Superior temporal gyrus (tissue), 1 donor: Measurements from ENCODE around the gene NACC2.

Experiments
- DNase-seq: peaks from one replicate; pipeline ENCODE4 v3.0.0-alpha.2; 2016; ENCODE audit errors: extremely low spot score

Gene NACC2

DNA sequence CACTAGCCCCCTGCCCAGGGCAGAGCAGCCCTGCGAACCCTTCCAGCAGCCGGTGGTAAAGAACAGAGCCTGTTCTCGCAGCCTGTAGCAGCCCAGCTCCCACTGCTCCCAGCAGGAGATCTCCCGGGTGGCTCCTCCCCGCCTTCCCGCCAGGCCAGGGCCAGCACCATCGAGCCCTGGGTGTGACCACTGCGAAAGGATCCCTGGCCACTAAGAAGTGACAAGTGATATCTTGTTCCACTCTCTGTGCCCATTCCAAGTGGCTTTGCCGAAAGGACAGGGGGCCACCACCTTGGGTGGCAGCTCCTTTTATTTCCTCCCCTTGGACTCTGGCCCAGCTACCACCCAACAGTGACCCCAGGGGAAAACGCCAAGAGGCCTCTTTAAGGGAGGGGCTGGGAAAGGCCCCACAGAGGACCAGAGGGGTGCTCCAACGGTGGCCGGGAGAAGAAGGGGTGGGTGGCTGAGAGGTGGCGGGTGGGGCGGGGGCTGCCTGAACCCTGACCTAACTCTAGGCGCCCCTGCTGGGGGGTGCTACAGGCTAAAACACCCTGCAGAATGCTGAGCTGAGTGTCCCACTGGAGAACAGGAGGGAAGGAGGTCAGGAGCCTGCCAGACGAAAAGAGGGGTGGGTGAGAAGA, 1.6 kb downstream of the NACC2 start:
- DNase-seq, result no peak

DNA sequence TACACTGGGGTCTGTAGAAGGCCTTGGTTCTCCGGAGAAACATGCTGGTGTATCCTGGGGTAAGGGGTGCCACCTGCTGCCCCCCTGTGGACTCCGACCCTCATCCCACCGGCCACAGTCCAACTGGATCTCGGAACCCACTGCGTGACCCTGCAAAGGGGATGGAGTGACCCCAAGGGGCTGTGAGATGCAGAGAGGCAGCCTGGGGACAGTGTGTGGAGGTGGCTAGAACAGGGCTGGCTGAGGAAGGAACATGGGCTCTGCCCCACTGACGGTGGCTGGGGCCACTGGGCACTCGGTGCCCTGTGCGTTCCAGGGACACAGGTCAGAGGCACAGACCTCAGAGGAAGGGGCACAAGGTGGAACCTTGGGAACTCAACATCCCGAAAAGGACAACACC, 2.3 kb downstream of the NACC2 start:
- DNase-seq, result no peak

DNA sequence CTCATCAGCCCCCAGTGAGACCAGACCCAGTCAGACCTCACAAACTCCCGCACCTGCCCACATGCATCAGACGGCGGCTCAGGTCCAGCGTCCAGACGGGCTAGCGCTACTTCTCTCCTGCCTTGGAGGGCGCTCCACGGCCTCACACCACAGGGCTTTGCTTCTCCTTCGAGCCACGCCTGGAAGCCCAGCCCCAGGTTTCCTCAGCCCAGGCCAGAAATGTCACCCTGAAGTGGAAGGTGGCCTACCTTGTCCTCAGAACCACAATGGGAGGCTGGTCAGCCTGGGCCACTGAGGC, 2.8 kb downstream of the NACC2 start:
- DNase-seq, result no peak

DNA sequence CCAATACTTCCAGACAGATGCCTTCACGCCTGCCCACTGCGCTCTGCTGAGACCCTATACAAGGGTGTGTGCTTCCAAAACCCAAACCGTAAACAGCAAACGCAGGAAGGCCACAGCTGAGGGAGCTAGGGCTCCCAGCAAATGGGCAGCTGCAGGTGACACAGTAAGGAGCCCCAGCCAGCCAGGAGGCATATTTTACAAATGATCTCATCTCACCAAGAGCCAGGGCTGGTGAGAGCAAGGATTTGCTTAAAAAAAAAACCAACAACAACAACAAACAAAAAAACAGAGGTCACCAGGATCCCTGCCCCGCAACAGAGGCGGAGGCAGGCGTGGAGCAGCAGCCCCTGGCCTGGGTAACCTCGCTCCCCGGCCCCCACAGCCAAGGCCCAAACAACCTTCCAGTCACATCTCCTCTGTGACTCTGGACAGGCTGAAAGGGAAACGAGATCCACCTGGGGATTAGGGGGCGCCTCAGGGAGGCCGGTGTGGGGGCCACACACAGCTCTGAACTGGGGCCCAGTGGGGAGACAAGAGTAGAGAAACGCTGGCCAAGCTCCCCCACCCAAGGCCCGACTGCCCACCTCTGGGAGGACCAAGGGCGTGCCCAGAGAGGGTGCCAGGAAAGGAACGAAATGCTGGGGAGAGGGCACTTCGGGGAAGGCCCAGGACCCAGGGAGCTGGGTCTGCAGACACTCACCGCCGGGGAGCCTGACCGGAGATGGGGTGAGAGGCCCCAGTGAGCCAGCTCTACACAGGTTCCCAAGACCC, 3.3 kb downstream of the NACC2 start:
- DNase-seq, result no peak

DNA sequence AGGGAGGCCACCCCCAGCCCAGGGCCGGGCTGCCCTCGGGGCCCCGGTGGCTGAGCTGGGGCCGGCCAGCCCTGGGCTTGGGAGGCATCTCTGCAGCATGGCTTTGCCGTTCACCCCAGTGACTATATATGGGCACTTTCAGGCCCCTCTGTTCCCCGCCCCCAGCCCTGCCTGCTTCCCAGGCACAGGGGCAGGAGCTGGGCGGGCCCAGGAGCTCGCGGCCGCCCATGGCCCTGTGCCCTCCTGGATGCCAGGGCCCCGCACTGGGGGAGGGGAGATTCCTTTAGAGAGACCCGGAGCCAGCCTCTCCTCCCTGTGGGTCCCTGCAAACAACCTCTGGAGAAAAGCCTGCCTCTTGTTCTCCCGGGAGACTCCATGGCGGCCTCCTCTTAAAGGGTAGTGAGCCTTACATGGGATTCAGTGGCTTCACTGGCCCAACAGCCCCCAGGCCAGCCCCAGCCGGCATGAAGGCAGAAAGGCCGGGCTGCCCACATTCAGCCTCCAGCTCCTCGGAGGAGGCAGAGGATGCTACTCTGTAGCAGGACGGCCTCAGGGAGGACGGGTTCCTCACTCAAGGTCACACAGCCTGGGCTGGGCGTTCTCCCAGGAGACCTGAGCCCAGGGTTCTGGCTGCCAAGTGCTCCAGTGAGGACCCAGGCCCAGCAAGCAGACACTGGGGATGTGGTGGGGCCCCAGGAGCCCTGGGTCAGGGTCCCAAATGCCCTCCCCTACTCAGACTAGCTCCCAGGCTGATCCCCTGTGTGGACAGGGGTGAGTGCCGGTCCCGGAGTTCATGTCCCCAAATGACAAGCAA, 4.1 kb downstream of the NACC2 start:
- no peak for DNase-seq

DNA sequence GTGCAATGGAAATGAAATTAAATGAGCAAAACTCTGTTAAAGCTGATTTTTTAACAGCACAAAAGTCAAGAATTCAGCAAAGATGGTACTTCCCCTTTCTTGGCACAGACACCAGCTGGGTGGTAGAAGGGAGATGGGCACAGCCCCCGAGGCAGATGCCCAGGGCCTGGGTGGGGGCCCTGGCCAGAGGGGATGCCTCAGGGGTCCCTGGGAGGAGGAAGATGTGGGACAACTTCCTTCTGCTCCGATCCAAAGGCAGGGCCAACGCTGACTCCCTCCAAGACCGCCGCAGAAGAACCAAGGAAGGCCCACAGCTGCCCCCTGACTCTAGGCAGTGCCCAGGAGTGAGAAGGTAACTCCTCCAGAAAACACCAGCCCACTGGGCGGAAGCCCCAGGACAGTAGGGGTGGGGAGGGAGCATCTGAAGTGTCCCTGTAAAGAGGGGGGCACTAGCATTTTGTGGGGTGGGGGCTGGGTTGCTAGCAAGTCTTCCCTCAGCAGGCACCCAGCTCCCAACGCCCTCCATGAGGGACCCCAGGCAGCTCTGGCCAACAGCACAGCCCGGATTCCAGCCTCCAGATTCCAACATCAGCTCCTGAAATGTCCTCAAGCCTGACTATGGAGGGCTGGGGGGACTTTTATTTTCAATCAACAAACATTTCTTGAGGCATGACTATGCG, 4.9 kb downstream of the NACC2 start:
- no peak for DNase-seq

DNA sequence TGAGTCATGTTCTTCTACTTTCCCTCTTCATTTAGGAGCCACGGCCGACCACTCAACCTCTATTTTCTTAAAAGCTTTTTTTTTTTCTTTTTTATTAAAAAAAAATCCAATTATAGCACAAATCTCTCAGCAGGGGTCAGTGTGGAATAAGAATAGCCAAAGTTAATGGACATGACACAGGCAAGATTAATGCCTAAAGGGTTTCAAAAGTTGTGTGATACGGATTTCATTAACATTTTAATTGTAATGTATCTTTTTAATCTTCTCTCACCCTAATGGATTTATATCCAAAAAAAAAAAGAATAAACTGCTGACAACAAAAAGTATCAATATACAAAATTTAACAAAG, 5.4 kb downstream of the NACC2 start:
- DNase-seq, result peak; percentile 51

DNA sequence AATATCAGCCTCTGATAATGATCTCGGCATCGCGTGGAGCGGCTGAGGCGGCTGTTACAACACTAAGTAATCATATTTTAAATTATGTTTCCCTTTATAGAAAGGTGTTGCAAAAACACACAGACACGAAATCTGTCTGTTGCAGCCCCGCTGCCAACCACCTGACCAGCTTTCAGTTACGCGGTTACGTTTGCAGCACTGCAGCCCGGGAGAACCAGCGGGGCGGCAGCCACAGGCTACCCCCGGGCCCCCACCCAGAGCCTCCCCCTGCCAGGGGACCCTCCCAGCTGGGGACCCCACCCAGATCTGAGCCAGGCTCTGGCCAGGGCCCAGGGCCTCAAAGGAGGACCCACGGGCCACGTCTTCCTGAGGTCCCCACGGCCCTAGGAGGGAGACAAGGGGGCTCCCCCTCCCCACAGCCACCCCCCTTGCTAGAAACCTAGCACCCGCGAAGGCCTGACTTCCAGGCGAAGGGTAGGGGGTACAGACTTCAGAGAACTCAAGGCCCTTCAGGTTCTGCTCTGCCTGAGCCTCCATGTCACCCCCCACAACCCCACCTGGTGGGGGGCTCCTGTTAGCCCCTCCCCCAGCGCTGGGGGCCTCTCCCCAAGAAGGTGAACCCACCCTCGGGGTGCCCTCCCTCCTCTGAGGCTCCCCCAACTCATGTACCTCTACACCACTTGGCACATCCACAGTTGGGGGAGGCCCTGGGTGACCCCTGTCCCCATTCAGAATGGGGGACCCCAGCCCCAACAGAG, 6.0 kb downstream of the NACC2 start:
- DNase-seq, result no peak

DNA sequence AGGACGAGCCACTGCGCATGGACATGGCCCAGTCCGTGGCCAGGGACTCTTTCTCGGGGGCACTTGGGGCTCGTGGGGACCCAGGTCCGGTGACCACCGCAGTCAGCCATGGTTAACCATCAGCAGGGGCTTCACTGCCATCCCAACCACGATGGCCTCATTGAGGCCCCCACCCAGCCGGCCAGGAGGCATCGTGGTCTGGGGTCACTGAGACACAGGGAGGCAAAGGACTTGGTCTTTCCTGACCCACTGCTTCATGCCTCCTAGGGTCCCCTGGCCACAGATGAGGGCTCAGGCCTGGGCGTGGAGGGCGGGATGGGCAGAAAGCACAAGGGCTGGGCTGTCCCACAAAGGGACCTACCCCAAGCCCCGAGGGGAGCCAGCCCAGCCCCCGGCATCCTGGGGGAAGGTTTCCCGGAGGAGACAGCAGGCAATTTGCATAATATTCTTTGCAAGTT, 6.6 kb downstream of the NACC2 start:
- no peak for DNase-seq

DNA sequence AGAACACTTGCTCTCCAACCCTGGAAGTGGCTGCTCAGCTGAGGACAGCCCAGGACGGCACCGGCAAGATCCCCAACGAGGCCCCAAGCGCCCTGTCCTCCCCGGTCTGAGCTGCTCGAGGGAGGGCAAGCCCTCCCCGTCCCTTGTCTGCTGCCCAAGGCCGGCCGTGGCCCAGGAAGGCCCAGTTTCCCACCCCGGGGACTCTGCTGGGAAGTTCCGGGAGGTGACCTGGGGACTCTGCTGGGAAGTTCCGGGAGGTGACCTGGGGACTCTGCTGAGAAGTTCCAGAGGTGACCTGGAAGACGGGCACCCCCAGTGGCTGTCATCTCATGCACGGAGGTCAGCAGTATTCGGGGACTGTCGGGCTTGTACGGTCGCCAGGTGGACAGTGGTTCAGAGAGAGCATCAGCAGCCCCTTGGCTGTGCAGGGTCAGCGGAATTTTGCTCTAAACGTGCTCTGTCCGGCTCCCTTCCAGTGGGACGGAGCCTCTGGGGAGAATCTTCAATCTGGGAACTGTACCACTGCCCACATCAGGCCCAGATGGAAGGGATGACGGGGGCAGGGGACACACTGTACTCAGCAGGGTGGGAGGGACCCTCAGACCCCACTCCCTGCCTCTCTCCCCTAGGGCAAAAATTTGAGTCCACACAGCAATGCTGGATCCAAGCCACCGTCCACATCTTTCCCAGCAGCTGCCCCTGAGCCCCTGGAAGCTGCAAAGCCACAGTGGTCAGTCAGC, 7.2 kb downstream of the NACC2 start:
- no peak for DNase-seq

DNA sequence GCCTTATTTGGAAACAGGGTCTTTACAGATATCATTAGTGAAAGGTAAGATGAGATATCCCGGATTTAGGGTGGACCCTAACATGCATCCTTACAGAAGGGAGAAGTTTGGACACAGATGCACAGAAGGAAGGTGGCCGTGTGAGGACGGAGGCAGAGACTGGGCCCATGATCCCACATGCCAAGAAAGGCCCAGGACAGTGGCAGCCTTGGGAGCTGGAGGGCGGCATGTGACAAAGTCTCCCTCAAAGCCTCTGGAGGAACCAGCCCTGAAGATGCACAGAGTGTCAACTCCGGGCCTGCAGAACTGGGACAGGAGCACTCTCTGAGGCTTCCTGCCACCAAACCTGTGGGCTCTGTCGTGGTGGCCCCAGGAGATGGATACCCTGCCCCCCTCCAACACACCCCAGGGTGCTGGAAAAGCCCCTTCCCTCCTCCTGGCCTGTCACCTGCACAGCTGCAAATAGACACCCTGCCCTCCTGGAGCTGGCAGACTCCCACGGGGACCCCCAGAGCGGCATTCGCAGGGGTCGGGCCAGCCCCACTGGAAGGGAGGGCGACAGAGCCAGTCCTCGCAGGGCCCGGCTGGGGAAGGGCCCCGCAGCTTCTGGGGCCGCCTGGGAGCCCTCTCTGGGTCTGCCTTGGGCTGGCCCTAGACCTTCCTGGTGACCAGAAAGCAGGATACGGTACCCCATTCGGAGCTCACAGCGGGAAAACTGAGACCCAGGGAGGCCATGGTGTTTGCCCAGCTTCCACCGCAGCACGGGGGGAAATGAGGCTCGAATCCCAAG, 7.9 kb downstream of the NACC2 start:
- no peak for DNase-seq

DNA sequence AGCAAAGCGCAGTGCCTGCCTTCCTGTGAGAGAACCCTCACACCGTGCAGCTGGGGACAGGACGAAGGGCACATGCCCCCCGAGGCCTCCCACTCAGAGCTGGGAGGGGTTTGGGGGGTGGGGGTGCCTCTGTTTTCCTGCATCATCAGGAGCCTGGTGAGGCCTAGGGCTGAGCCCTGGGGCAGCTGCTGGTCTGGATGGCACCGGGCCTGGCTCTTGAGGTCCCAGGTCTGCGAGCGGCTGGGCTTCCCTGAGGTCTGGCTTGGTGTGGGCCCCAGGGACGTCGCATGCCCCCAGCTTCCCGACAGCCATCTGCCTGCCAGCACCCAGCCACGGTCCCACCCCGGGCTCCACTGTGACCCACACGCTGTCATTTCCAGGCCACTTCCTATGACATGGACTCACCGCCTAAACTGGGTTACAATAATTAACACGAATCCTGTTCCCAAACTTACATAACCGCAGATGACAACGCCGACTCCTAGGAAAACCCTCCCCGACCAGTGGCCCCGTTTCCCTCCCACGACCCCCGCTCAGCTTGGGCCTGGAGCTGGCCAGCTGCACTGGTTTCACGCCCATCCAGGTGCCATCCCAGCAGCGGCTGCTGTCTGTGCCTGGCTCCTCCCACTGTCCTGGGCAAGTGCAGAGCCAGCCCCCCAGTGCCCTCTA, 8.7 kb downstream of the NACC2 start:
- DNase-seq, result no peak

DNA sequence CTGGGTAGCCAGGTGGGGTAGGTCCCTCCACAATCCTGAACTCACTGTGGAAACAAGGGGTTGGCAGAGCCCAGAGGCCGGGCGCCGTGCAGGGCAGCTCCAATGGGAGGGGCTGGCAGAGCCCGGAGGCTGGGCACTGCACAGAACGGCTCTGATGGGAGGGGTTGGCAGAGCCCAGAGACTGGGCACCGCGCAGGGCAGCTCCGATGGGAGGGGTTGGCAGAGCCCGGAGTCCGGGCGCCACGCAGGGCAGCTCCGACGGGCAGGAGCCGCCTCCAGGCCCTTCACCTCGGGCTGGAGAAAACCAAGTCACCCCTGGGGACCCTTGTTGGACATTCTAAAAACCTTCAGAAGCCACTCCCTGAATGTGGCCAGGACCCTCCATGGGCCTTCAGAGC, 9.3 kb downstream of the NACC2 start:
- peak; percentile 89 for DNase-seq

DNA sequence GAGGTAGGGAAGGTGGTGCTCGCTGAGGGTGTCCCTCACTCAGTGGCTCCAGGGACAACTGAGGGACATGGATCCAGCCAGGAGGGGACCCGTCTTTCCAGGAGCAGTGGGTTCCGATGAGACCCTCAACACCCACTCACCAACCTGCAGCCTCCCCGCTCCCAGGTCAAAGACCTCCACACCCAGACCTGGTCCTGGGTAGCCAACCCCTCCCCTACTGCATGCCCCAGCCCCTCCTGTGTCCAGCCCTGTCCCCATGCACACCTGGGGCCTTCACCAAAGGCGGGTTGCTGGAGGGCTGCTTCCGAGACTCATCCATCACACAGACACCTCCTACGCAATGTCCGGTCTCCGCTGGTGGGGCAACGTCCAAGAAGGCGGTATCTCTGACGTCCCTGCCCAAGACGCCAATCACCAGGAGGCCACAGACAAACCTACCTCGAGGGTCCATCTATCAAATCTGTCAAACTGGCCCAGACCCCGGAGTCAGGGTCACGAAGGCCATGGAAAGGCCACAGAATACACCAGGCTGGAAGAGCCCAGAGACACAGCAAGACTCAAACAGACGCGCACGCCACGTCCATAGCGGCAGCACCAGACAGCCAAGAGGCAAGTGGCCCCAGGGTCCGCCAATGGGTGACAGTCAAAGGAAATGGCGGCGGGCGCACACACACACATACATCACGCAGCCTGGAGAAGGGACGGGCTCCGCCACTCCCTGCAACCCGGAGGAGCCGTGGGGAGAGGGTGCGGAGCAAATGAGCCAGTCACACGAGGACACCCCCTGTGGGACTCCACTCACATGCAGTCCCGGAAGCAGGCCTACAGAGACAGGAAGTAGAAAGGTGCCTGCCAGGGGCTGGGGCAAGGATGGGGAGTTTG, 10.8 kb downstream of the NACC2 start:
- DNase-seq, result no peak

DNA sequence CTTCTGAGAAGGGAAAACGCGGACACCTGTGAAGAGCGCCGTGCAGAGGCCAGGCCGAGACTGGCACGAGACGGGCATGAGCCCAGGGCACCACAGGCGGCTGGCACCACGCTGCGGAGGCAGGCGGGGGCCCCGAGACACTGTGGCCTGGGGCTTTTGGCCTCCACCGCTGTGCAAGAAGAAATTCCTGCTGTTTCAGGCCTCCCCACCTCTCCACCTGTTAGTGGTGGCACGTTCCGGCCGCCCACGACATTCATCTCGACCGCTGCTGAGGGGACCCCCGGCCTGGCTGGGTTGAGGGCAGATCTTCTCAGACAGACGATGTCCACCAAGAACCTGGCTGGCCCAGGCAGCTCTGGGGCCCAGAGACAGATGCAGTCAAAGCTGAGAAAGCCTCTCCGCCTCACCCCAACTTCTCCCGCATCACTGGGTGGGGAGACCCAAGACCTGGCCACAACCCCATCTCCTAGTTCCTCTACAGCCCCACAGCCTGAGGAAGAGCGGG, 11.5 kb downstream of the NACC2 start:
- no peak for DNase-seq

DNA sequence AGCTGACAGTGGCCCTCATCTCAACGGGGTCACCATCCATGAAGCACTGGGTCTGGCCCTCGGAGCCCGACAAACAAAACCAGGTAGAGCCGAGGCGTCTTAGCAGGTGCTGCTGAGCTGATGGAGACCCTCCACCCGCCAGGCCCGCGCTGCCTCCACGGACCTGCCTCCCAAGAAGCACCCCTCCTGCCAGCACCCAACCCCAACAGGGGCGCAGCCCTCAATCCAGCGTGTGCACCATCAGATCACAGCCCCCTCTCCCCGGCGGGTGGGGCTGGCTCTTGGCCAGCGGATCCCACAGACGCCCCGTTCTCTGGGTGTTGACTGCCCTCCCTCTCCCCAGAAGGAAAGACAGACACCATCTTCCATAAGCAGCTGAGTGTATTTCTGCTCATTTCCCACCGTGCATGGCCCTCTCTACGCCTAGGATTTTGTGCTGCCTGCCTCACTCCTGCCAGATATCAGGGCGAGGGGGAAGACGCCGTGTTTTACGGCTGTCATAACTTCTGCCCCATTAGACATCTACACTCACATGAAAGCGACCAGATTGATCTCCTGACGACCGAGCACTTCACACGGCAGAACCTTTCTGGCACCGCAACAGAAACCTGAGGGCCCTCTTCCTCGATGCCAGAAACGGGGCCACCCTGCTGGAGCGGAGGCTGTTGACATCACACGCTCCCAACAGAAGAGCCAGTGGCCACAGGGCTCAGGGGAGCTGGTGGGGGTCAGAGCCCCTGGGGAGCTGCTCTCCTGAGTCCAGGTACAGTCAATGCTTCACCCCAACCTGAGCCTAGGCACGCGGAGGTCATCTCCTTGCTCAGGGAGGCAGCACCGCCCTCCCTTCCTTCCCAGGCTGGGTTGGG, 12.4 kb downstream of the NACC2 start:
- no peak for DNase-seq

DNA sequence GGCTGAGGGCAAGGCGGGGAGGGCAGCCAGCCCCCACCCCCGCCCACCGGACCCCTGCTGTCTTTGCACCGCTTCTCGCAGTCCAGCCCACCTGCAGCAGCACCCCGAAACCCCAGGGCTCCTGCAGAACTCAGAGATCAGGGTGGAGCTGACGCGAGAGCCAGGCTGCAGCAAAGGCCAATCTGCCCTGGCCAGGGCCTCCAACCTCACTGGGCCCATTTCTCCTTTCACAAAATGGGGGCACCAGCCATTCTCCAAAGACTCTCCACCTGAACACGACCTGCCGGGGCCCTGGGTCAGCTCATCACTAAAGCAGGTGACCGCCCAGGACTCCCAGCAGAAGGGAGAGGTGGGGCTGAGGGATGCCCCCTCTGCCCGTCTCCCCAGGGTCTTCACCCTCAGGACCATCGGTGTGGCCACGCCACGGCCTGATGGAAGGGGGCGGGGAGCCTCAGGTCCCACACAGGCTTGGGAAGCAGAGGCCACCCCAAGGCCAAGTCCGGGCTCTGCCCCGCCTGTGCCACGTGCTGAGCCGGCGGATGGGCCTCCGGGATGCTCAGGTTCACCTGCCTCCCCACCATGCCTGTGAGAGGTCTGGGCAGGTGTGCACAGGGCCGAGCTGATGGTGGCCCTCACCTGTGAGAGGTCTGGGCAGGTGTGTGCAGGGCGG, 13.1 kb downstream of the NACC2 start:
- no peak for DNase-seq
